HEK293 (cell line): ENCODE measurements around the gene PRKG1.

ENCODE experiments used
- CTCF ChIA-PET: fragments of 350-600 bp; formaldehyde crosslinking; extraction: SDS; loops from one replicate; lab custom pipeline; 2021; ENCODE audit warnings: antibody characterized with exemption; lab: Yijun Ruan, JAX
- POLR2A ChIA-PET: fragments of 300-600 bp; formaldehyde crosslinking; extraction: SDS; loops from one replicate; lab custom pipeline; 2020; ENCODE audit warnings: antibody characterized with exemption, inconsistent platforms; lab: Yijun Ruan, JAX
- H3K27ac ChIP-seq: fragments of 200-500 bp; sonication (Bioruptor generic); 2 replicates; pipeline ENCODE4 v1.5.1; 2014; ENCODE audit warnings: low read depth, low read length, control low read depth, inconsistent platforms; ENCODE audit errors: extremely low read depth
- H3K36me3 ChIP-seq, 2 experiments: fragments of 200-500 bp in 1 of 2; sonication (Bioruptor generic) in 1 of 2; 1 replicate in 1 of 2; 2 replicates in 1 of 2; pipeline ENCODE4 v1.5.1; 2014 to 2017; ENCODE audit warnings: inconsistent platforms in 2 of 2, low read length in 2 of 2; ENCODE audit not compliant: control insufficient read depth in 2 of 2, insufficient read depth in 1 of 2
- H3K4me1 ChIP-seq: fragments of 200-500 bp; sonication (Bioruptor generic); 2 replicates; pipeline ENCODE4 v1.5.1; 2014; ENCODE audit warnings: mild to moderate bottlenecking, low read length, inconsistent platforms; ENCODE audit not compliant: control insufficient read depth, insufficient read depth
- H3K4me3 ChIP-seq: 2 replicates; pipeline ENCODE4 v1.5.1; 2011; ENCODE audit warnings: low read depth, mild to moderate bottlenecking, control low read depth, low read length, moderate library complexity
- H3K9me3 ChIP-seq: fragments of 200-500 bp; sonication (Bioruptor generic); 2 replicates; pipeline ENCODE4 v1.5.1; 2014; ENCODE audit warnings: low read depth, low read length, inconsistent platforms; ENCODE audit not compliant: control insufficient read depth, insufficient read depth
- BCL11B ChIP-seq: fragments of 450-650 bp; formaldehyde crosslinking; IDR thresholded peaks from 2 replicates; pipeline ENCODE4 v1.5.1; 2016; ENCODE audit warnings: low read depth, missing biosample characterization, missing genetic modification characterization
- FEZF1 ChIP-seq: fragments of 450-650 bp; formaldehyde crosslinking; IDR thresholded peaks from 2 replicates; pipeline ENCODE4 v1.5.1; 2016; ENCODE audit warnings: missing biosample characterization, missing genetic modification characterization
- GLI2 ChIP-seq: fragments of 450-650 bp; formaldehyde crosslinking; IDR thresholded peaks from 2 replicates; pipeline ENCODE4; 2017; ENCODE audit warnings: missing biosample characterization, missing genetic modification characterization, low read depth, borderline replicate concordance
- HIC1 ChIP-seq: fragments of 450-650 bp; formaldehyde crosslinking; IDR thresholded peaks from 2 replicates; pipeline ENCODE4 v1.5.1; 2016; ENCODE audit warnings: missing biosample characterization, missing genetic modification characterization
- KLF10 ChIP-seq: fragments of 450-650 bp; IDR thresholded peaks from 2 replicates; pipeline ENCODE4 v1.5.1; 2018; ENCODE audit warnings: missing biosample characterization, mild to moderate bottlenecking, missing genetic modification characterization
- MEIS1 ChIP-seq: sonication (generic); formaldehyde crosslinking; IDR thresholded peaks from 2 replicates; pipeline ENCODE4 v1.8.1; 2022; ENCODE audit warnings: missing genetic modification reagents, mild to moderate bottlenecking, borderline replicate concordance
- PRDM6 ChIP-seq: fragments of 450-650 bp; formaldehyde crosslinking; IDR thresholded peaks from 2 replicates; pipeline ENCODE4 v1.5.1; 2017; ENCODE audit warnings: missing biosample characterization, missing genetic modification characterization
- SCRT1 ChIP-seq: fragments of 450-650 bp; formaldehyde crosslinking; IDR thresholded peaks from 2 replicates; pipeline ENCODE4 v1.5.1; 2016; ENCODE audit warnings: missing biosample characterization, missing genetic modification characterization, borderline replicate concordance
- TSHZ1 ChIP-seq: fragments of 450-650 bp; formaldehyde crosslinking; IDR thresholded peaks from 2 replicates; pipeline ENCODE4 v1.5.1; 2016; ENCODE audit warnings: missing biosample characterization, missing genetic modification characterization, borderline replicate concordance
- YY2 ChIP-seq: fragments of 450-650 bp; formaldehyde crosslinking; IDR thresholded peaks from 2 replicates; pipeline ENCODE4 v1.5.1; 2016; ENCODE audit warnings: missing biosample characterization, missing genetic modification characterization
- ZBTB7A ChIP-seq: fragments of 450-650 bp; formaldehyde crosslinking; IDR thresholded peaks from 2 replicates; pipeline ENCODE4 v1.5.1; 2016; ENCODE audit warnings: low read depth, missing biosample characterization, missing genetic modification characterization
- ZFP69B ChIP-seq: fragments of 450-650 bp; formaldehyde crosslinking; IDR thresholded peaks from 2 replicates; pipeline ENCODE4 v1.5.1; 2016; ENCODE audit warnings: missing biosample characterization, missing genetic modification characterization
- ZNF132 ChIP-seq: fragments of 450-650 bp; formaldehyde crosslinking; IDR thresholded peaks from 2 replicates; pipeline ENCODE4 v1.5.1; 2017; ENCODE audit warnings: missing biosample characterization, missing genetic modification characterization, borderline replicate concordance
- ZNF157 ChIP-seq: fragments of 450-650 bp; formaldehyde crosslinking; IDR thresholded peaks from 2 replicates; pipeline ENCODE4 v1.5.1; 2016; ENCODE audit warnings: missing biosample characterization, missing genetic modification characterization
- ZNF221 ChIP-seq: fragments of 450-650 bp; formaldehyde crosslinking; IDR thresholded peaks from 2 replicates; pipeline ENCODE4 v1.5.1; 2017; ENCODE audit warnings: missing biosample characterization, missing genetic modification characterization, borderline replicate concordance
- ZNF266 ChIP-seq: fragments of 450-650 bp; formaldehyde crosslinking; IDR thresholded peaks from 2 replicates; pipeline ENCODE4 v1.5.1; 2016; ENCODE audit warnings: missing biosample characterization, missing genetic modification characterization, low read depth
- ZNF433 ChIP-seq: fragments of 450-650 bp; formaldehyde crosslinking; IDR thresholded peaks from 2 replicates; pipeline ENCODE4 v1.5.1; 2016; ENCODE audit warnings: missing biosample characterization, missing genetic modification characterization, low read depth
- ZNF513 ChIP-seq: fragments of 450-650 bp; IDR thresholded peaks from 2 replicates; pipeline ENCODE4 v1.5.1; 2018; ENCODE audit warnings: missing biosample characterization, missing genetic modification characterization
- ZNF585B ChIP-seq: fragments of 450-650 bp; formaldehyde crosslinking; IDR thresholded peaks from 2 replicates; pipeline ENCODE4 v1.5.1; 2016; ENCODE audit warnings: missing biosample characterization, missing genetic modification characterization
- ZNF600 ChIP-seq: fragments of 450-650 bp; formaldehyde crosslinking; IDR thresholded peaks from 2 replicates; pipeline ENCODE4 v1.5.1; 2016; ENCODE audit warnings: missing biosample characterization, missing genetic modification characterization
- ZNF777 ChIP-seq: fragments of 450-650 bp; formaldehyde crosslinking; IDR thresholded peaks from 2 replicates; pipeline ENCODE4 v1.5.1; 2017; ENCODE audit warnings: missing biosample characterization, missing genetic modification characterization, borderline replicate concordance
- ZNF843 ChIP-seq: fragments of 450-650 bp; formaldehyde crosslinking; IDR thresholded peaks from 2 replicates; pipeline ENCODE4 v1.5.1; 2016; ENCODE audit warnings: missing biosample characterization, missing genetic modification characterization
- ZSCAN5A ChIP-seq: fragments of 450-650 bp; formaldehyde crosslinking; IDR thresholded peaks from 2 replicates; pipeline ENCODE4 v1.5.1; 2016; ENCODE audit warnings: missing biosample characterization, missing genetic modification characterization

The PRKG1 gene

GRCh38 chr10:51300617-51301304 lies 226.5 kb downstream of the PRKG1 start:
- no peak overlapping the region for H3K27ac ChIP-seq
- H3K4me3 ChIP-seq = no peak overlapping the region
- ChIA-PET POLR2A (no interaction called here), CTCF (interaction anchor here (0.5 kb wide), 1 partner anchor 207 kb away, joined by 3 read pairs; no protein-coding TSS in a partner anchor)
- TF ChIP-seq ZNF777 (tag by site-specific recombination) (no peak), ZNF513 (tag by site-specific recombination) (no peak), YY2 (no peak), FEZF1 (no peak), KLF10 (no peak)
- H3K36me3 ChIP-seq = no peaks in the 10 kb centered on the region
- no peaks in the 10 kb centered on the region for H3K9me3 ChIP-seq
- no peaks in the 10 kb centered on the region for H3K4me1 ChIP-seq

GRCh38 chr10:51301644-51302043 lies 227.4 kb downstream of the PRKG1 start:
- Histone ChIP-seq H3K27ac (no peak overlapping the region), H3K36me3 (no peaks in the 10 kb centered on the region), H3K4me3 (no peak overlapping the region), H3K9me3 (no peaks in the 10 kb centered on the region), H3K4me1 (no peaks in the 10 kb centered on the region)
- ChIA-PET CTCF (no interaction called here), POLR2A (interaction anchor here (0.5 kb wide), 1 partner anchor 413 kb away, joined by 3 read pairs; no protein-coding TSS in a partner anchor)
- no peak for TF ChIP-seq ZNF221 (tag by site-specific recombination)
- TF ChIP-seq ZFP69B (tag by site-specific recombination) = no peak
- TF ChIP-seq BCL11B = no peak
- no peak for TF ChIP-seq ZNF585B (tag by site-specific recombination)
- no peak for TF ChIP-seq PRDM6
- no peak for TF ChIP-seq GLI2 (tag by site-specific recombination)
- TF ChIP-seq ZNF433 = no peak
- TF ChIP-seq HIC1 (tag by site-specific recombination) = no peak
- TF ChIP-seq ZNF600 (tag by site-specific recombination) = no peak
- TF ChIP-seq ZBTB7A (tag by site-specific recombination) = no peak
- no peak for TF ChIP-seq ZNF132 (tag by site-specific recombination)
- TF ChIP-seq SCRT1 (tag by site-specific recombination) = no peak
- TF ChIP-seq TSHZ1 (tag by site-specific recombination) = no peak
- TF ChIP-seq ZNF843 (tag by site-specific recombination) = no peak
- TF ChIP-seq MEIS1 (CRISPR knock-in tag) = no peak
- TF ChIP-seq ZSCAN5A (tag by site-specific recombination) = no peak
- TF ChIP-seq ZNF157 (tag by site-specific recombination) = no peak
- no peak for TF ChIP-seq ZNF266 (tag by site-specific recombination)
